ENCODE data around the gene SYNCRIP. TPM values are rescaled to one million over a fixed set of nuclear protein-coding genes. Genes with fewer than 3 reads are reported as not detected.

The SYNCRIP gene
- total and polyA plus RNA-seq, 2 donors (not counting 1 experiment from before 2014, with no cell fraction given), result 7.9 to 88.5 TPM

DNA sequence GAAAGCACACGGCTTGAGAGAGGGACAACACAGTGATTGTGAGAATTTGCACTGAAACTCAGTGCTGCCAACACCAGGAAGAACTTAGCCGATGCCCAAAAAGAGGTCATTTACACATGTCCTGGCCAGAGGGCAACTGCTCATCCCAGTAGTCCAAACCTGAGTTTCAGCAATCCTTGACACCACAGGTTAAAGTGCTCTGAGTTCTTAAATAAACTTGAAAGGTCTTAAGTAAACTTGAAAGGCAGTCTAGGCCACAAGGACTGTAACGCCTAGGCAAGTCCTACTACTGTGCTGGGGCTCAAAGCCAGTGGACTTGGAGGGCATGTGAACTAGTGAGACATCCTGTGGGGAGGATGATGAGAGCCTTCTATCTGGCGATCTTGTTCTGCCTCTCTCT is 63.1 kb downstream of the SYNCRIP start:
- CTCF ChIA-PET, result interaction anchor here (0.6 kb wide), 1 partner anchor 38 kb away, joined by 4 read pairs; no protein-coding TSS in a partner anchor
- POLR2A ChIA-PET, result no interaction called here
- no peak overlapping the region for H3K4me3 ChIP-seq (ENCODE audit: control extremely low read depth in 1 of 5, extremely low read depth in 1 of 5, insufficient read depth in 1 of 5, low read depth in 2 of 5, low read length in 4 of 5)
- H3K9me3 ChIP-seq (ENCODE audit: control extremely low read depth in 1 of 3, control insufficient read depth in 2 of 3, insufficient read depth in 1 of 3, low read length in 2 of 3), result peaks cover 0 to 7% (median 0%) of the 10 kb centered on the region in 3 donors
- ATAC-seq (ENCODE audit: low read depth) (no peak), DNase-seq (no peak)
- no peak overlapping the region for H2AFZ ChIP-seq (ENCODE audit: insufficient read depth, low read depth, low read length, poor library complexity, severe bottlenecking)
- no peak overlapping the region for H3K4me2 ChIP-seq (replicated peaks; ENCODE audit: low read depth, low read length, poor library complexity, severe bottlenecking)
- H3K4me1 Mint-ChIP-seq, result peaks cover 29% of the 10 kb centered on the region
- H3K79me2 ChIP-seq (ENCODE audit: control insufficient read depth, insufficient read depth, low read length), result peaks cover 92% of the 10 kb centered on the region
- H3K27ac ChIP-seq (ENCODE audit: low read length in 2 of 2), result no peak overlapping the region
- TF ChIP-seq EZH2 (IDR thresholded peaks at IDR 0.05; ENCODE audit: borderline replicate concordance, insufficient read depth, low read depth, low read length, poor library complexity, severe bottlenecking), result no peak
- TF ChIP-seq, protein P1, sequence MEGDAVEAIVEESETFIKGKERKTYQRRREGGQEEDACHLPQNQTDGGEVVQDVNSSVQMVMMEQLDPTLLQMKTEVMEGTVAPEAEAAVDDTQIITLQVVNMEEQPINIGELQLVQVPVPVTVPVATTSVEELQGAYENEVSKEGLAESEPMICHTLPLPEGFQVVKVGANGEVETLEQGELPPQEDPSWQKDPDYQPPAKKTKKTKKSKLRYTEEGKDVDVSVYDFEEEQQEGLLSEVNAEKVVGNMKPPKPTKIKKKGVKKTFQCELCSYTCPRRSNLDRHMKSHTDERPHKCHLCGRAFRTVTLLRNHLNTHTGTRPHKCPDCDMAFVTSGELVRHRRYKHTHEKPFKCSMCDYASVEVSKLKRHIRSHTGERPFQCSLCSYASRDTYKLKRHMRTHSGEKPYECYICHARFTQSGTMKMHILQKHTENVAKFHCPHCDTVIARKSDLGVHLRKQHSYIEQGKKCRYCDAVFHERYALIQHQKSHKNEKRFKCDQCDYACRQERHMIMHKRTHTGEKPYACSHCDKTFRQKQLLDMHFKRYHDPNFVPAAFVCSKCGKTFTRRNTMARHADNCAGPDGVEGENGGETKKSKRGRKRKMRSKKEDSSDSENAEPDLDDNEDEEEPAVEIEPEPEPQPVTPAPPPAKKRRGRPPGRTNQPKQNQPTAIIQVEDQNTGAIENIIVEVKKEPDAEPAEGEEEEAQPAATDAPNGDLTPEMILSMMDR (IDR thresholded peaks at IDR 0.05), result no peak
- no peaks in the 10 kb centered on the region for H3K27me3 Mint-ChIP-seq
- WGBS (ENCODE audit: insufficient coverage), result 94% methylated on average over 3 of the region's 4 CpGs
- peaks cover 7% of the 10 kb centered on the region for H3K9me3 Mint-ChIP-seq (ENCODE audit: insufficient read depth)
- no peak overlapping the region for H3K9ac ChIP-seq (ENCODE audit: low read length)
- peaks cover 0 to 8% of the 10 kb centered on the region in 2 experiments for H3K36me3 ChIP-seq (replicated peaks in 1 of 2; ENCODE audit: control extremely low read depth in 1 of 2, control insufficient read depth in 1 of 2, extremely low read depth in 1 of 2, insufficient read depth in 2 of 2, low read length in 1 of 2)
- no peak overlapping the region for H3K27ac Mint-ChIP-seq
- H3K27me3 ChIP-seq (replicated peaks in 1 of 4; ENCODE audit: control extremely low read depth in 1 of 4, control insufficient read depth in 3 of 4, insufficient read depth in 4 of 4, low read length in 3 of 4), result no peaks in the 10 kb centered on the region
- peaks cover 62% of the 10 kb centered on the region for H4K20me1 ChIP-seq (ENCODE audit: control insufficient read depth, insufficient read depth, low read length, poor library complexity, severe bottlenecking)
- no peak overlapping the region for H3K4me3 Mint-ChIP-seq
- no peaks in the 10 kb centered on the region for H3K4me1 ChIP-seq (ENCODE audit: control insufficient read depth in 2 of 2, insufficient read depth in 2 of 2, low read length in 2 of 2)
- intact Hi-C loops (cut with micrococcal nuclease), result no loop called here

DNA sequence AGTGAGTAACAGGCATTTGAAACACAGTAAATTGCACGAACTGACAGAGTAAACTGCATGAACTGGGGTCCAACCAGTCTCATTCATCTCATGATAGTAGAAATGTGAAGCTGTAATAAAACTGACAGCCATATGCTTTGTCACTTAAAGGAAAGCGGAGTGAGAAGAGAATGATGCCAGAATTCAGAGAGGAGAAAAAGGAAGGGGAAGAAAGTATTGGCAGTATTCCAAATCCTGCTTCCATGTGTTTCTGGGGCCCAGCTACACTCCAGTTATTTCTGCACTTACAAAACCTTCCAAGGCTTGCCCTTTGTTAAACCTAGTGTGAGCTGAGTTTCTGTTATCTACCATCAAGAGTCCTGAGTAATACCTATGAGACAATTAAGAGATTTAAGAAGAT is 66.2 kb downstream of the SYNCRIP start:
- Histone ChIP-seq H2AFZ (ENCODE audit: insufficient read depth, low read depth, low read length, poor library complexity, severe bottlenecking) (no peak overlapping the region), H3K4me1 (ENCODE audit: control insufficient read depth in 2 of 2, insufficient read depth in 2 of 2, low read length in 2 of 2) (no peaks in the 10 kb centered on the region), H3K9ac (ENCODE audit: low read length) (no peak overlapping the region), H3K9me3 (ENCODE audit: control extremely low read depth in 1 of 3, control insufficient read depth in 2 of 3, insufficient read depth in 1 of 3, low read length in 2 of 3) (no peaks in the 10 kb centered on the region), H3K27ac (ENCODE audit: low read length in 2 of 2) (no peak overlapping the region), H3K36me3 (replicated peaks in 1 of 2; ENCODE audit: control extremely low read depth in 1 of 2, control insufficient read depth in 1 of 2, extremely low read depth in 1 of 2, insufficient read depth in 2 of 2, low read length in 1 of 2) (peaks cover 1 to 12% of the 10 kb centered on the region in 2 experiments), H3K27me3 (replicated peaks in 1 of 4; ENCODE audit: control extremely low read depth in 1 of 4, control insufficient read depth in 3 of 4, insufficient read depth in 4 of 4, low read length in 3 of 4) (no peaks in the 10 kb centered on the region), H3K4me2 (replicated peaks; ENCODE audit: low read depth, low read length, poor library complexity, severe bottlenecking) (no peak overlapping the region), H4K20me1 (ENCODE audit: control insufficient read depth, insufficient read depth, low read length, poor library complexity, severe bottlenecking) (peaks cover 52% of the 10 kb centered on the region), H3K4me3 (ENCODE audit: control extremely low read depth in 1 of 5, extremely low read depth in 1 of 5, insufficient read depth in 1 of 5, low read depth in 2 of 5, low read length in 4 of 5) (no peak overlapping the region), H3K79me2 (ENCODE audit: control insufficient read depth, insufficient read depth, low read length) (peaks cover 69% of the 10 kb centered on the region)
- ChIA-PET CTCF (no interaction called here), POLR2A (no interaction called here)
- ATAC-seq (ENCODE audit: low read depth) (no peak), DNase-seq (no peak)
- no peak overlapping the region for H3K27ac Mint-ChIP-seq
- intact Hi-C loops (cut with micrococcal nuclease), result no loop called here
- no peak overlapping the region for H3K4me3 Mint-ChIP-seq
- H3K27me3 Mint-ChIP-seq, result no peaks in the 10 kb centered on the region
- peaks cover 3% of the 10 kb centered on the region for H3K9me3 Mint-ChIP-seq (ENCODE audit: insufficient read depth)
- peaks cover 18% of the 10 kb centered on the region for H3K4me1 Mint-ChIP-seq
- no peak for TF ChIP-seq EZH2 (IDR thresholded peaks at IDR 0.05; ENCODE audit: borderline replicate concordance, insufficient read depth, low read depth, low read length, poor library complexity, severe bottlenecking)
- TF ChIP-seq, protein P1 (IDR thresholded peaks at IDR 0.05), result no peak
- 80% methylated on average over 1 of the region's 2 CpGs for WGBS (ENCODE audit: insufficient coverage)

Data from B cell (primary cell).